GM18499 (cell line): Measurements from ENCODE around the gene DESI1.
"Not testable (repeated sequence)": the region's sequence is repeated elsewhere in the genome, so short reads cannot be mapped to it uniquely, and the experiment has no call there.

Experiments
- ATAC-seq: cut with Tn5 transposase; IDR thresholded peaks from one replicate; pipeline ENCODE4 v1.9.1; 2021; ENCODE audit warnings: moderate number of reproducible peaks; ENCODE audit not compliant: insufficient read depth, unreplicated experiment

The DESI1 gene

DNA sequence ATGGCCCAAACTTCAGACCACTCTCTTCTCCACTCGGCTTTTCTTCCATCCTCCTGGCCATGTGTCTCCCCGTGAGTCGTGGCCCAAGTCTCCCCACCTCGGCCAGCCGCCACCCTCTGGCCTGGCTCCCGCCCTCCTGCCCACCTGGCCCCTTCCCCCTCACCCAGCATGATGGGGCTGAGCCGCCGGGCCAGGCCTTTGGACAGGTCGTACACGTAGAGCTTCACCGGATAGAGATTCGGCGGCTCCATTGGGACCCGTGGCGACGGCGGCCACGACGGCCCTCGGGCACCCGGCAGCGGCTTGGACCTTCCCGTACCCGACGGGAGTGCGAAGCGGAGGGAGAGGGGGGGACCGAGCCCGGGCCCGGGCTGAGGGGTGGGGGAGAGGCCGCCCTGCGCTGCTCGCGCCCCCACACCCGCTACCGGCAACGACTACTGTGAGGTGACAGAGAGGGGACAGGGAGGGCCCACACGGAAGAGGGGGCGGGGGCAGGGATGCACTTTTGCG, at the start of gene DESI1:
Gene DESI1 (minus strand): TSS at position 455 of the 510 bp plus-strand sequence. CDS start 204 bp downstream, at position 251.
- ATAC-seq = no peak

DNA sequence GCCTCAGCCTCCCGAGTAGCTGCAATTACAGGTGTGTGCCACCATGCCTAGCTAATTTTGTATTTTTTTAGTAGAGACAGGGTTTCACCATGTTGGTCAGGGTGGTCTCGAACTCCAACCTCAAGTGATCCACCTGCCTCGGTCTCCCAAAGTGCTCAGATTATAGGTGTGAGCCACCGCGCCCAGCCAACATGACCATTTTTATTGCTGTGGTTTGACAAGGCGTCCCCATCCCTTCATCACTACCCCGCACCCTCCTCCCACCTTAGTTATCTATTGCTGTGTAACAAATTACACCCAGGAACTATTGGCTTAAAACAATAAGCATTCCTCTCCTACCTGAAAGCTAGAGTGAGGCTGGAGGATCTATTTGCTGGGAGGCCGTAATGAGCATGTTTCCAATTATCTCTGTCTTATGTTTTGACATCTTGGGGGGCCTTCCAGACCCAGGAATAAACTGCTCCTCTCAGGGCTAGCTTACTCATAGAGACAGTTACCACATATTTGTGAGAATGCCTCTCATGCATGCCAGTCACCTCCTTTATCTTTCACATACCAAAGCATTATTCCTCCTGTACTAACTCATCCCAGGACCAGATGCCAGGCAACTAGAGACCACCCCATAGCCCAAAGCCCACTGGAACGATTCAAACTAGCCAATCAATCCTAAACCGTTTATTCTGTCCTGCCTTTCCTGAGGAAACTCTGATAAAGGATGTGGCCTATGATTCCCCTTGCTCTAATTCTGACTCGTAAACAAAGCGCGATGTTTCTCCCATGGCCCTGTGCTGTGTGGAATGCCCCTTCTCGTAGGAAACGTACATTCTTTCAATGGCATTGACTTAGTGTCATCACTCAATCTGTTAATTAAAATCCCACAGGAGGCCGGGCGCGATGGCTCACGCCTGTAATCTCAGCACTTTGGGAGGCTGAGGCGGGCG, 48.4 kb upstream of the DESI1 start:
- ATAC-seq = no peak

DNA sequence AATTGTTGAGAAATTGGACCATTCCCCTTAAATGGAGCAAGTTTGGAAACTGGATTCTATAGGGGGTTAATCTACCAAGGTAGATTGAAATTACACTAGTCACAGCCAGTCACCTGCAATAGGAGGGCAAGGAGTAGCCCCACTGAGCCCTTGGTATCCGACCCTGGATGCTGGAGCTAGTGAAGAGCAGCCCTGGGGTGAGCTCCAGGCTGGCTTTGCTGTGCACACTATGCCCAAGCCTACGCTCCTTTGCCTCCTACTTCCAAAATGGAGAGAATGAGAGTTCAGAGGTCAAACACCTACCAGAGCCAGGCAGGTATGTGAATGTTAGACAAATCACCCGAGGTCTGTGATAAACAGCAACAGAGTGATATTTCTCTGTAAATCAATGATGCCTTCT, 44.1 kb upstream of the DESI1 start:
- ATAC-seq = no peak

DNA sequence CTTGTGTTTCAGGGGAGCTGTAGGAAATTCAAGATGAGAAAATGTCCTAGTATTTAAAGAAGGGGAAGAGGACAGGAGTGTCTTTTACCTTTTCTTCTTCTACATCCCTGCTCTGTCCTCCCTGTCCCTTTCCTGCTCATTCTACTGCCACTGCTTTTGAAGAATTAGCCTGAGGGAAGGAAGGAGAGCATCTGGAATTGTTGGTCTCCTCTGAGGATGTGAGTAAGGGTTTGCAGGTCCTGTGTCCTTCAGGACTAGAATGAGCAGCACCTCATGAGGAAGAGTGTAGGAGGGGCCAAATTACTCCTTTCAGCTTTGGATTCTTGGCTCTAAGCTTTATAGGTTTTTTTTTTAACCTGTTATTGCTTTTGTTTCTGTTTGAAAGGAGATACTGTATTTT, 43.6 kb upstream of the DESI1 start:
- no peak for ATAC-seq

DNA sequence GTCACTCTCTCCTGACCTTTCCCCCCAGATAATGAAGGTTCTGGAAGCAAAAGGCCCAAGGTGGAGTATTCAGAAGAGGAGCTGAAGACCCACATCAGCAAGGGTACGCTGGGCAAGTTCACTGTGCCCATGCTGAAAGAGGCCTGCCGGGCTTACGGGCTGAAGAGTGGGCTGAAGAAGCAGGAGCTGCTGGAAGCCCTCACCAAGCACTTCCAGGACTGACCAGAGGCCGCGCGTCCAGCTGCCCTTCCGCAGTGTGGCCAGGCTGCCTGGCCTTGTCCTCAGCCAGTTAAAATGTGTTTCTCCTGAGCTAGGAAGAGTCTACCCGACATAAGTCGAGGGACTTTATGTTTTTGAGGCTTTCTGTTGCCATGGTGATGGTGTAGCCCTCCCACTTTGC, 42.8 kb upstream of the DESI1 start:
- ATAC-seq = not testable (repeated sequence)

DNA sequence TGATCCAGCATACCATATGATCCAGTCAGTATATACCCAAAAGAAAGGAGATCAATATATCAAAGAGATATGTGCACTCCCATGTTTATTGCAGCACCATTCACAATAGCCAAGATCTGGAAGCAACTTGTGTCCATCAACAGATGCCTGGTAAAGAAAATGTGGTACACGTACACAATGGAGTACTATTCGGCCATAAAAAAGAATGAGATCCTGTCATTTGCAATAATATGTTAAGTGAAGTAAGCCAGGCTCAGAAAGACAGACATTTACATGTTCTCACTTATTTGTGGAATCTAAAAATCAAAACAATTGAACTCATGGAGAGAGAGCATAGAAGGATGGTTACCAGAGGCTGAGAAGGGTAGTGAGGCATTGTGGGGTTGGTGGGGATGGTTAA, 40.9 kb upstream of the DESI1 start:
- no peak for ATAC-seq

DNA sequence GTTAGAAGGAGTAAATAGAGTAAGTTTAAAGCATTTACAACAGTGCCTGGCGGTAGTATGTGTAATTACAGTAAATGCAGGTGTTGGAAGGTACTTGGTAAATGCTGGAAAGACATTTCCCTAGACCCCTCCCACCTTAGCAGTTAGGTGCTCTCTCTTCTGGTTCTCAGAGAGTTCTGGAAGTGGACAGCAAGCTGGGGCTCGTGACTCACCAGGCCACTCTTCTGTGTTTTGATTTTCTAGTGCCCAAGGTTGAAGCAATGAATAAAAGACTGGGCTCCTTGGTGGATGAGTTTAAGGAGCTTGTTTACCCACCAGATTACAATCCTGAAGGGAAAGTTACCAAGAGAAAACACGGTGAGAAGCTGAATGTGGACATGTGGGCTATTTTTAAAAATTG, 40.2 kb upstream of the DESI1 start:
- ATAC-seq = no peak

DNA sequence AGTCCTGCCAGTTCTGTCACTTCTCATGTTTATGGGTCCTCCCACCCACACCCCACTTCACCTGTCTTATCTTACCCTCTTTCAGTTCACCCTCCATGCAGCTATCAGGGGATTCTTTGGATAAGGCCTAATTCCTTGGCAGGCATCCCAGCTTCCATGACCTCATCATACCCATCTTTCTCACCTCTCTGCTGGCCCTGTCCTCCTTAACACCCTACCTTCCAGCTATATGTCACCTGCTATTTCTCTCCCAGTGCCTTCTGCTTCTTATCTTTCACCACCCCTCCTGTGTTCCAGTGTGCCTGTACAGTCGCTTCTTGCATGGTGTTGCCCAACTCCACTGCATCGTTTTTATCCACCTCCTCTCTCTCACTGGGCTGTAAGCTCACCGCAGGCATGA, 39.6 kb upstream of the DESI1 start:
- ATAC-seq = no peak

DNA sequence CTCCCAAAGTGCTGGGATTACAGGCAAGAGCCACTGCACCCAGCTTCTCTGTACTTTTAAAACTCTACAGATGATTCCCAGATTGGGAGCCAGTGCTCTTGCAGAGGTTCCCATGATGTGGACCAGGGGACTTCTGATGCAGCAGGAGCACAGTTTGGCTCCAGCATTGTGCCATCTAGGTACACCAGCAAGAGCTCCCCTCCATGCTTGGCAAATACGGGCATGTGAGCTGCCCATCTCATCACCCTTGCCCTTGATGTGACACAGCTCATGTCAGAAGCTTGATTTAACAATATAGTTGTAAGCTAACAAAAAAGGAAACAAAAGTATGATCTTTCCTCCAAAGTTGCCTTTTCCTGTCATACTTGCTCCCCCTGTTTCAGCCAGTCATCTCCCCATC, 39.1 kb upstream of the DESI1 start:
- ATAC-seq = no peak

DNA sequence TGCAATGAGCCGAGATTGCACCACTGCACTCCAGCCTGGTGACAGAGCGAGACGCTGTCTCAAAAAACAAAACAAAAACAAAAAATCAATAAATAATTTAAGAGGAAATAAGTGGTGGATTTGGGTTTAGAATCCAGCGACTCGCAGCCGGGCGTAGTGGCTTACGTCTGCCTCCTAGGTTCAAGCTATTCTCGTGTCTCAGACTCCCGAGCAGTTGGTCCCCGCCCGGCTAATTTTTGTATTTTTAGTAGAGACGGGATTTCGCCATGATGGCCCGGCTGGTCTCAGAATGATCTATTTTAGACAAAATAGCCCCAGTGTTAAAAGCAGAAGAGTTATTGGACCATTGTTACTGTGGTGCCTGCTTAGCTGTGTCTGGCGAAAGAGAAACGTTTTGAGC, 38.0 kb upstream of the DESI1 start:
- ATAC-seq = no peak

DNA sequence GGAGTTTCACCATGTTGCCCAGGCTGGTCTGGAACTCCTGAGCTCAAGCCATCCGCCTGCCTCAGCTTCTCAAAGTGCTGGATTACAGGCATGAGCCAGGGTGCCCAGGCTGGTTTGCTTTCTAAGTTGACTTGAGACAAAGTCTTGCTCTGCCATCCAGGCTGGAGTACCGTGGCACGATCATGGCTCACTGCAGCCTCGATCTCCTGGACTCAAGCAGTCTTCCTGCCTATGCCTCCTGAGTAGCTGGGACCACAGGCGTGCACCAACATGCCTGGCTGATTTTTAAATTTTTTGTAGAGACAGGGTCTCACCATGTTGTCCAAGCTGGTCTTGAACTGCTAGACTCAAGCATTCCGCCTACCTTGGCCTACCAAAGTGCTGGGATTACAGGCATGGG, 36.9 kb upstream of the DESI1 start:
- no peak for ATAC-seq

DNA sequence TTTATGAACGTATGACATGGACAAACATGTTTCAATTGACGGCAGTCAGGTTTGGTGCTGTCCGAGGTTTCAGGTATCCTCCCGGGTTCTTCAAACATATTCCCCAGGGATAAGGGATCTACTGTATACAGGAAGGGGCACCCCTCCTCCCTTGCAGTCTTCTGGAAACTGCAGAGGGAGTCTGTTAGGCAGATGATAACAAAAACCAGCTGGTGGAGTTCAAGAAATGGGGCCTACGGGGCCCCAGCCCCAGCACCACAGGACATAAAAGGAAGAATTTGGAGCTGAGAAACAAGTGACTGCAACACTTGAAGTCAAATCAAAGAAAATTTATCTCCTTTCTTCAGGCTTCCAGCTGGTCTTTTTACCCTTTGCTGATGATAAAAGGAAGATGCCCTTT, 35.7 kb upstream of the DESI1 start:
- no peak for ATAC-seq

DNA sequence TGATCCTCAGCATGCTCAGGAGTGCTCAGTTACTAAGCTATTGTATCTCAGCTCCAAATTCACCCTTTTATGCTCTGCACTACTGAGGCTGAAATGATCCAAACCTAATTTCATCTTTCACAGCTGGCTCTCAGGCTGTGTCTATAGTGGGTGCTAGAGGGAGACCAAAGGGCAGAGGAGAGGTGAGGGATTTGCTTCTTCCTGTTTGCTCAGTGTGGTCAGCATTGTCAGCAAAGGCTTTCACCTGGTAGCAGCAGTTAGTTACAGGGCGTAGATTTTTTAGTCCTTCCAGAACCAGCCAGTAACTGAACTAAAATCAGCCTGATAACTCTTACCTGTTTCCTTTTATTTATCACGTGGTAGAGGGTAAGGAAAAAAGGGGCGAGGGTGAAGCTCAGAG, 33.5 kb upstream of the DESI1 start:
- no peak for ATAC-seq

DNA sequence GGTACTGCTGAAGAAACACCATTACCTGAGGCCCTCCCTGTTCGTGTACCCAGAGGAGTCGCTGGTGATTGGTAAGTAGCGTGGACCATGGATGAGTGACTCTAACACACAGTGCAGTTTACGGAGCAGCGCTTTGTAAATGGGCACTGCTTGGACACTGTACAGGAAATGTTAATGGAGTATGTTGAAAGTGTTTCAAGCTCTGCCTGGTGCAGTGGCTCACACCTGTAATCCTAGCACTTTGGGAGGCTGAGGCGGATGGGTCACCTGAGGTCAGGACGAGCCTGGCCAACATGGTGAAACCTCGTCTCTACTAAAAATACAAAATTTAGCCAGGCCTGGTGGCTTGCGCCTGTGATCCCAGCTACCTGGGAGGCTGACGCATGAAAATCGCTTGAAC, 30.0 kb upstream of the DESI1 start:
- no peak for ATAC-seq

DNA sequence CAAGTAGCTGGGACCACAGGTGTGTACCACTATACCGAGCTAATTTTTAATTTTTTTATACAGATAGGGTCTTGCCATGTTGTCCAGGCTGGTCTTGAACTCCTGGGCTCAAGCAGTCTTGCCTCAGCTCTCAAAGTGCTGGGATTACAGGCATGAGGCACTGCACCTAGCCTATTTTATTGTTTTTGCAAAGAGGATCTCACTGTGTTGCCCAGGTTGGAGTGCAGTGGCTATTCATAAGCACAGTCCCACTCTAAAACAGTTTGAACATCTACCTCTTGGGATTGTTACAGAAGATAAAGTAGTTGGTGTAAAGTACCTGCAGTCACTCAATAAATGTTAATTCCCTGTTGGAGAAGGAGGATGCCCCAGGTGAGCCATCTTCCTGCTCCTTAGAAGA, 29.4 kb upstream of the DESI1 start:
- no peak for ATAC-seq

DNA sequence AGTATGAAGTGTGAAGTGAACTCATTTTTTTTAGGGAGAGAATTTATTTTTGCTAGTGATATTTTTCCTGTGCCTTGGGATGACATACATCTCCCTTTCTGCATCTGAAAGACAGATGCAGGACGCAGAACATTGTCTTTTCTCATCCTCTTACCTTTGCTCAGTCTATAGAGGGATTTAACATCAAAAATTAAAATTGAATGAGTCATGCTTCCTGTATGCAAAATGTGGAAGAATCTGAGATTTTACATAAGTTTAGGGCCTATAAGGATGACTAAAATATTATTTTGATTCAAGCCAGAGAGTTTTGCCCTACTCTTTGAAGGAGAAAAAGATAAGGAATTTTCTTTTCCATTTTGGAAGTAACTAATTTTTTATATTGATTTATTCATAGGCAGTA, 27.6 kb upstream of the DESI1 start:
- ATAC-seq = no peak

DNA sequence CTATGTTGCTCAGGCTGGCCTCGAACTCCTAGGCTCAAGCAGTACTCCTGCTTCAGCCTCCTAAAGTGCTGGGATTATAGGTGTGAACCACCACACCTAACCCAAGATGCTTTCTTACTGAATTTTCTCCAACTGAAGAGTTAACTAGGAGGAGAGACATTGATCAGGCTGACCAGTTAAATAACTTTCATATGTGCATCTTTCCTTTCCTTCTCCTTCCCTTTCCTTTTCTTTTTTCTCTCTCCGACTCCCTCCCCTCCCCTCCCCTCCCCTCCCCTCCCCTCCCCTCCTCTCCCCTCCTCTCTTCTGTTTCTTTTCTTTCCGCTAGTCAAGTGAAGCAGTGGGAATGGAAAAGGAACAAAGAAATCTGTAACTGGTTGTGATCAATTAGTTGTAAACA, 26.9 kb upstream of the DESI1 start:
- ATAC-seq = no peak

DNA sequence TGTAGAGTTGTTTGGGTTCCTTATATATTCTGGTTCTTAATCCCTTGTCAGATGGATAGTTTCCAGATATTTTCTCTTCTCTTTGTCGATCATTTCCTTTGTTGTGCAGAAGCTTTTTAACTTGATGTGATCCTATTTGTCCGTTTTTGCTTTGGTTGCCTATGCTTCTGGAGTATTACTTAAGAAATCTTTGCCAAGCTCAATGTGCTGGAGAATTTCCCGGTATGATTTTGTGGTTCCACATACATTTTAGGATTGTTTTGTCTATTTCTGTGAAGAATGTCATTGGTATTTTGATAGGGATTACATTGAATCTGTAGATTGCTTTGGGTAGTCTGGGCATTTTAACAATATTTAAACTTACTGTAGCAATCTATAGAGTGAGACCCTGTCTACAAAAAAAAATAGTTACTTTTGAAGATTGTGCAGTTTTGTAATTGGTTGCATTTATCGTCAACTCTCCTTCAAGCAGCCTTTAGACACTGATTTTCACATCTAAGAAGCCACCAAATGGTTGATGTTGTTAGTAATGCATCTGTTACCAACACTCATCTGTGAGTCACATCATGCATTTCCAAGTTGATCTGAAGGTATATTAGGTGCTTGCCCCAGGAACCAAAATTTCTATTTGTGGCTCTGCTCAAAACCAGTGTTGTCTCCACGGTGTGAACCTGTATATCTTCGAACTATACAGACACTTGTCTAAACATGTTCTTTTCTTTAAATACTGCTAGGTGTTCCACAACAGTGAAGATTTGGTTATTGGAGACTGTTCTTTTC, 21.7 kb upstream of the DESI1 start:
- ATAC-seq = no peak

DNA sequence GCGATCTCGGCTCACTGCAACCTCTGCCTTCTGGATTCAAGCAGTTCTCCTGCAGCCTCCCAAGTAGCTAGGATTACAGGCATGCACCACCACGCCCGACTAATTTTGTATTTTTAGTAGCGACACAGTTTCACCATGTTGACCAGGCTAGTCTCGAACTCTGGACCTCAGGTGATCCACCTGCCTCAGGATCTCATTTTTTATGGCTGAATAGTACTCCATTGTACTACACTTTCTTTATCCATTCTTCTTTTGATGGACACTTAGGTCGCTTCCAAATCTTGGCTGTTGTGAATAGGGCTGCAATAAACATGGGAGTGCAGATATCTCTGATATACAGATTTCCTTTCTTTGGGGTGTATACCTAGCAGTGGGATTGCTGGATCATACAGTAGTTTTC, 21.0 kb upstream of the DESI1 start:
- no peak for ATAC-seq

DNA sequence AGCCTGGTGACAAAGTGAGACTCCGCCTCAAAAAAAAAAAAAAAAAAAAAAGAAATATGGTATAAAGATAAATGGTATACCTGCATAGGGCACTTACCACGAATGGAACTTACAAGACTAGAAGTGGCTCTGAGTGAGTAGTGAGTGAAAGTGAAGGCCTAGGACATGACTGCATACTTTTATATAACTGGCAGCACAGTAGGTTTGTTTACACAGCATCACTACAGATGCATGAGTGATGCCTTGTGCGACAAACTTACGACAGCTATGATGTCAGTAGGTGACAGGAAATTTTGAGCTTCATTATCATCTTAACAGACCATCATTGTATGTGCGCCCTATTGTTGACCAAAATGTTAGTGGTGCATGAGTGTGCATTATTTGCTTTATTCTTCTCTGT, 17.9 kb upstream of the DESI1 start:
- ATAC-seq = no peak

DNA sequence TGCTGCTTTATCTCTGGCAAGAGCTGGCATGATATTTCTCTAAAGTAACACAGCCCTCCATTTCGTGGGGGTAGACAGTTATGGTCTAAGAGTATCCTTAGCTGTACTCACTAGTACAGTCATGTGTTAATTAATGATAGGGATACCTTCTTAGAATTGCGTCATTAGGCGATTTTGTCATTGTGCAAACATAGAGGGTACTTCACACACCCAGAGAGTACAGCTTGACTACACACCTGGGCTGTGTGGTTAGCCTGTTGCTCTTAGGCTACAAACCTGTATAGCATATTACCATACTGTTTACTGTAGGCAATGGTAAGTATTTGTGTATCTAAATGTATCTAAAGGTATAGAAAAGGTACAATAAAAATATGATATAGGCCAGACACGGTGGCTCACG, 17.3 kb upstream of the DESI1 start:
- ATAC-seq = no peak
